Activated CD8-positive, alpha-beta T cell treated with anti-CD3 and anti-CD28 coated beads for 36 hours (primary cell): ENCODE measurements around the gene TCP11. TPM values are rescaled to one million over a fixed set of nuclear protein-coding genes. Genes with fewer than 3 reads are reported as not detected.

ENCODE experiments used
- ATAC-seq: fragments of 200-7000 bp; cut with Tn5 transposase; one replicate; pipeline ENCODE4 v1.10.0; 2021; ENCODE audit warnings: mild to moderate bottlenecking, moderate library complexity
- CTCF ChIA-PET: fragments of 350-600 bp; sonication (Branson Sonifier 250); formaldehyde crosslinking; loops from one replicate; lab custom pipeline; 2021; ENCODE audit warnings: antibody characterized with exemption; lab: Charles Lee
- POLR2A ChIA-PET: fragments of 350-600 bp; sonication (Branson Sonifier 250); formaldehyde crosslinking; loops from one replicate; lab custom pipeline; 2021; ENCODE audit warnings: antibody characterized with exemption; lab: Charles Lee
- DNase-seq: peaks from one replicate; pipeline ENCODE4 v3.0.0-alpha.2; 2020
- H3K27ac Mint-ChIP-seq: one replicate; pipeline ENCODE4 v1.8.0; 2021; ENCODE audit warnings: mild to moderate bottlenecking, mixed read lengths
- H3K27me3 Mint-ChIP-seq: one replicate; pipeline ENCODE4 v1.8.0; 2021; ENCODE audit warnings: mixed read lengths
- H3K36me3 Mint-ChIP-seq: one replicate; pipeline ENCODE4 v1.8.0; 2021; ENCODE audit warnings: low read depth, mixed read lengths
- H3K4me1 Mint-ChIP-seq: one replicate; pipeline ENCODE4 v1.8.0; 2021; ENCODE audit warnings: low read depth, mixed read lengths
- H3K4me3 Mint-ChIP-seq: one replicate; pipeline ENCODE4 v1.8.0; 2021; ENCODE audit warnings: mild to moderate bottlenecking, moderate library complexity, mixed read lengths
- H3K9me3 Mint-ChIP-seq: one replicate; pipeline ENCODE4 v1.8.0; 2021; ENCODE audit warnings: mixed read lengths
- intact Hi-C: fragments of 100-400 bp; cut with micrococcal nuclease; formaldehyde crosslinking; loops from one replicate; pipeline ENCODE4 v1.10.0; 2022
- total RNA-seq, 2 experiments: library from RNA; stranded (reverse); gene quantifications; one replicate each; pipeline ENCODE4 v1.2.3, GENCODE V29; 2021
- TF ChIP-seq, protein P1 (sequence below): fragments of 200-600 bp; IDR thresholded peaks from one replicate; pipeline ENCODE4 v1.8.0; 2022; ENCODE audit warnings: antibody characterized with exemption, mild to moderate bottlenecking

Gene TCP11
- total RNA-seq, 2 experiments from 2014 or later: not detected

DNA sequence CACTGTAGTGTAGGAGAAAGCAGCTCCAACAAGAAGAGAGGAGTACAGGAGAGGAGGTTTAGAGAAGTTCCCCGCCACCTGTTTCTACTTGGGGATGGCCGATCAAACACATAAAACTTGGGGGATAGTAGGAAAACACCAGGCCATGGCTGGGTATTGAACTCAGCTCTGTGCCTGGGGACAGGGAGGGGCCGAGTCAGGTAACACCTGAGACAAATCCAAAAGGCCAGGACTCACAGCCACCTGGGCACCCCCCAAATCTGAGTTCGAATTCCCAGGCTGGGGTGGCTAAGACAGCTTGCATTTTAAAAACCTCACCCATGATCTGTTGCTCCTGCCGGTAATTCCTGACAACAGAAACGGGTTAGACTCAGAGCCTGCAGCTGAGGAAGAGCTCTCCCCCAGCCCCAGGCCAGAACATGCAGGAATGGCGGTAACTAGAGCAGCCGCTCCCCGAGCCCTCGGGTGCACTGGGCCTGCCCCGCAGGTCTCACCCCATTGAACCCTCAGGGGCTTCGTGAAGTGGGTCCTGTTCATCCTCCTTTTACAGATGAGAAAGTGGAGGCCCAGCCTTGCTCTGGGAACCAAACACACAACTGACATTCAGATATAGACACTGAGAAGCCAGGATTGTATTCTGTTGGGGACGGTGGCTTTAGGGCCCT, 61.0 kb downstream of the TCP11 start:
- intact Hi-C loops: no loop called here
- Mint-ChIP-seq H3K4me1 (no peaks in the 10 kb centered on the region), H3K4me3 (no peak overlapping the region), H3K36me3 (no peaks in the 10 kb centered on the region), H3K9me3 (no peaks in the 10 kb centered on the region), H3K27me3 (no peaks in the 10 kb centered on the region), H3K27ac (no peak overlapping the region)
- DNase-seq (no peak), ATAC-seq (no peak)
- TF ChIP-seq, protein P1, sequence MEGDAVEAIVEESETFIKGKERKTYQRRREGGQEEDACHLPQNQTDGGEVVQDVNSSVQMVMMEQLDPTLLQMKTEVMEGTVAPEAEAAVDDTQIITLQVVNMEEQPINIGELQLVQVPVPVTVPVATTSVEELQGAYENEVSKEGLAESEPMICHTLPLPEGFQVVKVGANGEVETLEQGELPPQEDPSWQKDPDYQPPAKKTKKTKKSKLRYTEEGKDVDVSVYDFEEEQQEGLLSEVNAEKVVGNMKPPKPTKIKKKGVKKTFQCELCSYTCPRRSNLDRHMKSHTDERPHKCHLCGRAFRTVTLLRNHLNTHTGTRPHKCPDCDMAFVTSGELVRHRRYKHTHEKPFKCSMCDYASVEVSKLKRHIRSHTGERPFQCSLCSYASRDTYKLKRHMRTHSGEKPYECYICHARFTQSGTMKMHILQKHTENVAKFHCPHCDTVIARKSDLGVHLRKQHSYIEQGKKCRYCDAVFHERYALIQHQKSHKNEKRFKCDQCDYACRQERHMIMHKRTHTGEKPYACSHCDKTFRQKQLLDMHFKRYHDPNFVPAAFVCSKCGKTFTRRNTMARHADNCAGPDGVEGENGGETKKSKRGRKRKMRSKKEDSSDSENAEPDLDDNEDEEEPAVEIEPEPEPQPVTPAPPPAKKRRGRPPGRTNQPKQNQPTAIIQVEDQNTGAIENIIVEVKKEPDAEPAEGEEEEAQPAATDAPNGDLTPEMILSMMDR: no peak
- ChIA-PET CTCF (no interaction called here), POLR2A (no interaction called here)

DNA sequence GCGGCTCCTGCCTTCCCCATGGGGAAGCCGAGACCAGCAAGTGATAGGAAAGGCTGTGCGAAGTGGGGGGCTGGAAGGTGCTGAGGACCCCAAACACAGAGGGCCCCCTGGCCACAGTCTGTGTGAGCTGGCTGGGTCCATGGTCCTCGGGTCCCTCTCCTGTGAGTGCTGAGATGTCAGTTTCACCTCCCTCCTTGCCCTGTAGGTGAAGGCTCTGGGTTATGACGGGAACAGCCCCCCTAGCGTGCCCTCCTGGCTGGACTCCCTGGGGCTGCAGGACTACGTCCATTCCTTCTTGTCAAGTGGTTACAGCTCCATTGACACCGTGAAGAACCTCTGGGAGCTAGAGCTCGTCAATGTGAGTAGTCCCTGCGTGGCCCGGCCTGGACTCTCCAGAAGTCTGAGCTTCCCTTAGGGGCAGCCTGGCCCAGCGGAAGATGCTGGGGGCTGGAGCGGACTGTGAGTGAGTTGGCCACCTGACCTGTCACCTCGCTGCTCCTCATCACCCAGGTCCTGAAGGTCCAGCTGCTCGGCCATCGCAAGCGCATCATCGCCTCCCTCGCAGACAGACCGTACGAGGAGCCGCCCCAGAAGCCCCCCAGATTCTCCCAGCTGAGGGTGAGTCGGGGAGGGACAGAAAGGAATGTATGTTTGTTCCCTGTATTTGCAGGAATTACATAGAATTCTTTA, 61.7 kb downstream of the TCP11 start:
- H3K27me3 Mint-ChIP-seq: no peaks in the 10 kb centered on the region
- ATAC-seq (no peak), DNase-seq (no peak)
- H3K4me1 Mint-ChIP-seq: no peaks in the 10 kb centered on the region
- TF ChIP-seq, protein P1: no peak
- intact Hi-C loops: no loop called here
- H3K27ac Mint-ChIP-seq: no peak overlapping the region
- no peaks in the 10 kb centered on the region for H3K9me3 Mint-ChIP-seq
- H3K36me3 Mint-ChIP-seq: no peaks in the 10 kb centered on the region
- H3K4me3 Mint-ChIP-seq: no peak overlapping the region
- CTCF ChIA-PET: interaction anchor here (1.0 kb wide), 1 partner anchor 93 kb away, joined by 3 read pairs; no protein-coding TSS in a partner anchor
- POLR2A ChIA-PET: no interaction called here

DNA sequence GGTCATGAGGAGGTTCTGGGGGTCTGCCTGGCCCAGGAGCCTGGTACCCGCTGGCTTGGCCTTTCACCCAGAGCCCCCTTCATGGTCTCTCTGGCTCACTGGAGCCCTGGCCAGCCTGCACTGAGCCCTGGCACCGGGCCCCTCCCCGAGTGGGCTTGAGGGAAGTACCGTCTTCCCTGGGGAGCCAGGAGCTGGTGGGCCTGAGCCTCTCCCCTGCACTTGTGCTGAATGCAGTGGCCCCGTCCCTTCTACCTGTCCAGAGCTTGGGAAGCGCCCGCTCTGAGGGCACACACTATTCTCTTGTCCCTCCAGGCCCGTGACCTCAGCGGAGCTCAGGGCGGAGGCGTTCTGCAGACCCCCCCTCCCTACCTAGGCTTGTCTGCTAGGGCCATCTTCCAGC, 62.2 kb downstream of the TCP11 start:
- intact Hi-C loops: no loop called here
- ChIA-PET POLR2A (no interaction called here), CTCF (interaction anchor here (1.0 kb wide), 1 partner anchor 92 kb away, joined by 3 read pairs; no protein-coding TSS in a partner anchor)
- Mint-ChIP-seq H3K27ac (no peak overlapping the region), H3K27me3 (no peaks in the 10 kb centered on the region), H3K4me3 (no peak overlapping the region), H3K4me1 (no peaks in the 10 kb centered on the region), H3K36me3 (no peaks in the 10 kb centered on the region), H3K9me3 (no peaks in the 10 kb centered on the region)
- TF ChIP-seq, protein P1: no peak
- DNase-seq (no peak), ATAC-seq (no peak)

DNA sequence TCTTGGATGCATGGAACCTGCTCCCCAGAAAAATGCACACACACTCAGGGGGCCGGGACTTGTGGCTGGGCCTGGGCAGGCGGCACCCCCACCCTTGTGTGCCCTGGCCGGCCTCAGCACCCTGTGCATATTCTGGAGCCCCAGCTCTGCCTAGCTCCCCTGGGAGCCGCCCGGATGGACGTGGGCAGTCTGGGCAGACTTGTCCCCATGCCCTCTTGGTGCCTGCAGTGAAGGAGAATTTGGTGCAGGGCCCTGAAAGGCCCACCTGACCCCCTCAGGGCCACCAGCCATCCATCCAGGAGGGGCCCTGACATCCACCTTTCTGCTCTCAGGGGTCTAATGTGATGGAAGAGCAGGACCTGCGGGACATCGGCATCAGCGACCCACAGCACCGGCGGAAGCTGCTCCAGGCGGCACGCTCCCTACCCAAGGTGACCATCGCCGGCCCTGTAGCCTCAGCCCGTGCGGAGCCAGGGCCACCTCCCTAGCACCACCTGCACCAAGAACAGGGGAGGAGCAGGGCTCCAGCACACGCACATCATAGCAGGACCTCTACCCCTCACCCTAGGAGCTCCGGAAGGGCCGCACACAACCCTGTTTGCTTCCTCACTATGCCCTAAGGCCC, 62.8 kb downstream of the TCP11 start:
- Mint-ChIP-seq H3K27me3 (no peaks in the 10 kb centered on the region), H3K4me3 (no peak overlapping the region), H3K9me3 (no peaks in the 10 kb centered on the region), H3K4me1 (no peaks in the 10 kb centered on the region), H3K36me3 (no peaks in the 10 kb centered on the region), H3K27ac (no peak overlapping the region)
- intact Hi-C loops: no loop called here
- DNase-seq (no peak), ATAC-seq (no peak)
- ChIA-PET CTCF (interaction anchor here (0.6 to 1.0 kb wide), 2 partner anchors 9 to 92 kb away, joined by 3 read pairs; no protein-coding TSS in a partner anchor), POLR2A (interaction anchor here (0.6 kb wide), 1 partner anchor 171 kb away, joined by 3 read pairs; no protein-coding TSS in a partner anchor)
- TF ChIP-seq, protein P1: no peak

DNA sequence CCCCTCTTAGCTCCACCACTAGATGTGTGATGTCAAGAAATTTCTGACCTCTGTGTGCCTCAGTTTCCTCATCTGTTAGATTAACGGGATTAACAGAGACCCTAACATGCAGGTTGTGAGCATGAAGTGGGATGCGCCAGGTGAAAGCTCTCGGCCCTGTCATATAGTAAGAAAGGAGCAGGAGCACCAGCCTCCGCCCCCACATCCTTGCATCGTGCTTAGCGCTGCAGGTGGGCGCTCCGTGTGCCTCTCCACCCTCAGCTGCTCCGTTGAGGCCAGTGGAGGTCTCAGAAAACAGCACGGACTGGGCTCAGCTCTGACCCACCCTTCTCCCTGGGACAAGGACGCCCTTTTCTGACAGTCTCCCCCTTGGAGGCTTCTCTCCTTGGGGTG, 63.4 kb downstream of the TCP11 start:
- Mint-ChIP-seq H3K27ac (no peak overlapping the region), H3K4me1 (no peaks in the 10 kb centered on the region), H3K27me3 (no peaks in the 10 kb centered on the region), H3K36me3 (no peaks in the 10 kb centered on the region), H3K9me3 (no peaks in the 10 kb centered on the region), H3K4me3 (no peak overlapping the region)
- ChIA-PET POLR2A (no interaction called here), CTCF (interaction anchor here (0.6 kb wide), 1 partner anchor 8 kb away, joined by 3 read pairs; no protein-coding TSS in a partner anchor)
- ATAC-seq (no peak), DNase-seq (no peak)
- TF ChIP-seq, protein P1: no peak
- intact Hi-C loops: no loop called here
